C4-2B (cell line): ENCODE data around the gene KIF26B.

Experiments
- H3K27ac ChIP-seq: fragments of 450-650 bp; 2 replicates; pipeline ENCODE4 v1.5.1; 2017
- ZFX ChIP-seq: fragments of 450-650 bp; IDR thresholded peaks from 2 replicates; pipeline ENCODE4 v1.6.1; 2017
- TF ChIP-seq, protein P1 (sequence below): fragments of 450-650 bp; conservative IDR thresholded peaks from 2 replicates; pipeline ENCODE4 v1.5.1; 2017; ENCODE audit warnings: mild to moderate bottlenecking

KIF26B gene

GRCh38 chr1:245556057-245556456 is 401.3 kb downstream of the KIF26B start:
- no peak overlapping the region for H3K27ac ChIP-seq
- TF ChIP-seq ZFX: no peak
- TF ChIP-seq, protein P1, sequence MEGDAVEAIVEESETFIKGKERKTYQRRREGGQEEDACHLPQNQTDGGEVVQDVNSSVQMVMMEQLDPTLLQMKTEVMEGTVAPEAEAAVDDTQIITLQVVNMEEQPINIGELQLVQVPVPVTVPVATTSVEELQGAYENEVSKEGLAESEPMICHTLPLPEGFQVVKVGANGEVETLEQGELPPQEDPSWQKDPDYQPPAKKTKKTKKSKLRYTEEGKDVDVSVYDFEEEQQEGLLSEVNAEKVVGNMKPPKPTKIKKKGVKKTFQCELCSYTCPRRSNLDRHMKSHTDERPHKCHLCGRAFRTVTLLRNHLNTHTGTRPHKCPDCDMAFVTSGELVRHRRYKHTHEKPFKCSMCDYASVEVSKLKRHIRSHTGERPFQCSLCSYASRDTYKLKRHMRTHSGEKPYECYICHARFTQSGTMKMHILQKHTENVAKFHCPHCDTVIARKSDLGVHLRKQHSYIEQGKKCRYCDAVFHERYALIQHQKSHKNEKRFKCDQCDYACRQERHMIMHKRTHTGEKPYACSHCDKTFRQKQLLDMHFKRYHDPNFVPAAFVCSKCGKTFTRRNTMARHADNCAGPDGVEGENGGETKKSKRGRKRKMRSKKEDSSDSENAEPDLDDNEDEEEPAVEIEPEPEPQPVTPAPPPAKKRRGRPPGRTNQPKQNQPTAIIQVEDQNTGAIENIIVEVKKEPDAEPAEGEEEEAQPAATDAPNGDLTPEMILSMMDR: no peak

DNA sequence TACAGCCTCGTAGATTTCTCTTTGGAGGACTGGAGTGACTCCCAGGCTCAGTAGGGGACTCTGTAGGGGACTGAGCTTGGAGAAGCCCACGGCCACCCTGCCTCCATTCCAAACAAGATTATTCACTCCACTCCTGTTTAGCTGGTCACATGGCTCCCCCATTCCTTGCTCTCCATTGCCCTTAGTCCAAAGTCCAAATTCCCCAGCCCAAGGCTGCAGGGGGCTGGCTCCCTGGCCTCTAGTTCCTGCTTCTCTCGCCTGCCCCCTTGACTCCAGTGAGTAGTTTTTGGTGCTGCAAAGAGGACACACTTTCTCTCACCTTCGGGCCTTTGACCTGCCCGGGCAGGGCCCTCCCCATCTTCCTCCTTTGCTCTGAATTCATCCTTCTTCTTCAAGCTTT is 403.3 kb downstream of the KIF26B start:
- TF ChIP-seq, protein P1: no peak
- no peak for TF ChIP-seq ZFX
- H3K27ac ChIP-seq: no peak overlapping the region

GRCh38 chr1:245560316-245560859 is 405.6 kb downstream of the KIF26B start:
- H3K27ac ChIP-seq: no peak overlapping the region
- TF ChIP-seq, protein P1: no peak
- TF ChIP-seq ZFX: no peak

DNA sequence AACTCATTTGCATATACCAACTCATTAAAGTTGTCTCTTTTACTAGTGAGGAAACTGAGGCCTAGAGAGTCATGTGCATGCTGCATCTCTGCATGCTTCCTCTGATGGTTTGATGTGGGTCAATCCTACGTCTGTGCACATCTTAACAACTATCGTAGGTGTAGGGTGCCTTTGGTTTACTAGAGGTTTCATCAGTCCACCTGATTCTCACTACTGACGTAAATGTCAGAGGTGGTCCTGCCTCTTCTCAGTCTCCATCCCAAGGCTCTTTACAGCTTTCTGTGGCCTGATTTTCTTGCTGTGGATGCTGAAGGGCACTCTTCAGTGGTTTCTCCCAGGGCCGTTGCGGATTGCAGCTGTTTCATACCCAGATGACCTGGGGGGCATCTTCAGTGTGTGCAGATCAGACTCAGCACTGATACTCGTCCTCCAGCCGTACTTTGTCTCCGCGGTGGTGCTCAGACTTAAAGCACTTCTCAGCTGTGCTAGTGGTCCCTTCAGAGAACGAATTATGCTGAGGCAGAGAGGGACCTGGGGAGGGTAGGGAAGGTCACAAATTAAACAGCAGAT is 407.0 kb downstream of the KIF26B start:
- TF ChIP-seq, protein P1: no peak
- TF ChIP-seq ZFX: no peak
- no peak overlapping the region for H3K27ac ChIP-seq

DNA sequence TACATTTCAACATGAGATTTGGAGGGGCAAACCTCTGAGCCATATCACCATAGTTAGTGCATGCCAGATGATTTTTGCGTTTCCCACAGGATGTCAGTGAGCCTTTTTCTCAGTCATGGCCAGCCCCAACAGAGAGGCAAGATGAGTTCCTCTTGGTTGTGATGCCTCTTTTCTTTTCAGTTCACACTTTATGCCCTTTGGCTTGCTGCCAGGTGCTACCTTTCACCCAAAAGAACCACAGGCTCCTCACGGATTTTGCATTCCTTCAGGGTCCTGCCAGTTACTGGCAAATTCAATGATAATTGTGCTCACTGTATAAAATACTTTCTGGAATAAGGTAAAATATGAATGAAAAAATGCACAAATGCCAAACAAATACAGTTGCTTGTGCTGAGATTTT is 411.3 kb downstream of the KIF26B start:
- H3K27ac ChIP-seq: no peak overlapping the region
- TF ChIP-seq, protein P1: no peak
- no peak for TF ChIP-seq ZFX

GRCh38 chr1:245566952-245567351 is 412.2 kb downstream of the KIF26B start:
- TF ChIP-seq, protein P1: no peak

DNA sequence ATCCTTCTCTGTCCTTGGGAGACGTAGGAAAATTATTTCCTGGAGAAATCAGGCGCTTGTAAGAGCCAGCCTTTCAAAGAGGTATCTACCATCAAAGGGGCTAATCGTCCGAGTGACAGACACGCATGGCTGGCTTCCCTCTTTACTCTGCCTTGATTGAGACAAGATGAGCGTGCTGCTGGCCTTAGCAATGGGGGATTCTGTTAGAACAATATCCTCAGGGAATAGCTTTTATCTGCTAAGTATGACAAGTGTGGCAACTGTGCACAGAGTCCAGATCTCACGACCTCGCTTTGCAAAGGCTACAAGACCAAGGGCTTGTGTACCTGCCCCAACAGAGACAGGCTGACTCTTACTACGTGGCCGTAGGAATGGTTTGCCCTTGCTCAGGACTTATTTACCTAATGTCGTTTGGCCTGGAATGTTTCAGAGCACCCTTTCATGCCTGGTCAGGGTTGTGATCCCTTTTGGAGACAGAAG is 417.1 kb downstream of the KIF26B start:
- TF ChIP-seq ZFX: no peak
- TF ChIP-seq, protein P1: no peak
- H3K27ac ChIP-seq: no peak overlapping the region

More at GRCh38 chr1:245566952-245567351, 412.2 kb downstream of the KIF26B start:
- no peak overlapping the region for H3K27ac ChIP-seq
